HG02642 (cell line): ENCODE results near the gene SYNJ2.

ENCODE experiments used
- ATAC-seq: cut with Tn5 transposase; IDR thresholded peaks from one replicate; pipeline ENCODE4 v1.9.1; 2021; ENCODE audit warnings: mild to moderate bottlenecking; ENCODE audit not compliant: unreplicated experiment, poor library complexity

SYNJ2 gene

DNA sequence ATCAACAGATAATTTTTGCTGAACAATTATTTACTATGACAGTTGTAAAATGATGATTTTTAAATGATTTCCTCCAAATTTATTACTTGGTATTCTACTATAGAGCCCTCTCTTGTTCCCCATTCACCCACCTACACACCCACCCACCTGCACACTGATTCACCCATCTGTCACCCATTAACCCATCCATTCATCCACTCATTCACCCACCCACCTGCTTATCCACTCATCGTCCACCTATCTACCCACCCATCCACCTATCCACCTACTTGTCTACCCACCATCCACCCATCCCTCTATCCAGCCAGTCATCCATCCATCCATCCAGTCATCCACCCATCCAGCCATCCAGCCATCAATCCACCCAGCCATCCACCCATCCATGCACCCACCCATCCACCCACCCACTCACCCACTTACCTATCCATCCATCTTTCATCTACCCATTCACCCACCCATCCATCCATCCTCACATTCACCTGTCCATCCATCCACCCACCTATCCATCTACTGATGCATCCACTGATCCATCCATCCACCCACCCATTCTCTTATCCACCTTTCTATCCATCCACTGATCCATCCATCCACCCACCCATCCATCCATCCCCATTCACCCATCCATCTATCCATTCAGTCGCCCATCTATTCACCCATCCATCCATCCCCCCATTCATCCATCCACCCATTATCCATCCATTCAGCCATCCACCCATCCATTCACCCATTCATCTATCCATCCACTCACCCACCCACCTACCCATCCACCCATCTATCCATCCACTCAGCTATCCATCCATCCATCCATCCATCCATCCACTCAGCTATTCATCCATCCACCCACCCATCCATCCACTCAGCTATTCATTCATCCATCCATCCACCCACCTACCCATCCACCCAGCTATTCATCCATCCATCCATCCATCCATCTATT lies 72.0 kb downstream of the SYNJ2 start:
- ATAC-seq: no peak

GRCh38 chr6:158056355-158056754 lies 74.7 kb downstream of the SYNJ2 start:
- ATAC-seq: no peak

GRCh38 chr6:158056804-158057203 lies 75.1 kb downstream of the SYNJ2 start:
- no peak for ATAC-seq

DNA sequence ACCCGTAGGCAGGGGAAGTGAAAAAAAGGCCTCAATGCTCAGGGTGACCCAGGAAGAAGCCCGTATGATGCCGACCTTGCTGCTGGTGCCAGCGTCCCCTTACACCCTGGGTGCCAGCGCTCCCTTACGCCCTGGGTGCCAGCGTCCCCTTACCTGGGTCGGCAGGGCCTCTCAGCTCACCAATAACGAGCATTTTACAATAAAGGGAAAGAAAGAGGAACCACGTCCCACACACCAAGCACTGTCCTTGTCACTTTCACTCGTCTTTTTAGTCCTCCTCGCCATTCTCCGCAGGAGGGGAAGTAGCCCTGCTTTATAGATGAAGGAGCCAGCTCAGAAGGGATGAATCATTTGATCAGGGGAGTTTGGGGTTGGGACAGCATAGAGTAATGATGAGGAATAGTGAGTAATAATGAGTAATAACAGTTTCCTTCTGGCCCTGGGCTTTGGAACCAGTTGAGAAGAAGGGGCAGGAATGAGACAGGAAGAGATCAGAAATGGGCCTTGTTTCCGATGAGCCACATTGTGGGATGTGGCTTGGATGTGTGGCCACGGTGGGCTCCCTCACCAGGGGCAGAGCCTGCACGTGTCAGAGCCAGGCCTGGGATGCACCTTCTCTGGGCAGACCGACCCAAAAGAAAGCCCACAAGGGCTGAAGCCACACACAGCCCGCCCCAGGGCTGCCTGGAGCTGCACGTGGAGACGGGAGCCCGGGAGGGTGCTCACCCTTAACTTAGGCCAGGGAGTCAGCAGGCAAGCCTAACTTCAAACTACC lies 75.7 kb downstream of the SYNJ2 start:
- ATAC-seq: no peak

DNA sequence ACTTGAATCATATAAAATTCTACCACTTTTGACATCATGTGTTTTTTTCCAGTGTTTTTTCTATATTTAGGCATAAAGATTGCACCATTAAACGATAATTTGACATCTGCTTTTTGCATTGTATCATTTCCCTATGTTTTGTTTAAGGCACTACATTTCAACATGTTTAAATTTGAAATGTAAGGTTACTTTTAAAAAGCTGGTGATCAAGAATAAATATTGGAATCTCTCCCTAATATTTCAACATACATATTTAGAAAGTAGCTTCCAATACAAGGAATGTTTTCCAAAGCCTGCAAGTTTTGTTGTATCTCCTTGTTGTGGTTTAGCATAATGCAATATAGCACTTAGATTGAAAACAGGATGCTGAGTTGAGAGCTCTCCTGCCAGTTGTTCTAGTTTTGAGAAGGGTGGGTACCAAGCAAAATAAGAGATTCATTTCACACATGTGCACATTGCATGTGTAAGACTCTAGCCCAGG lies 76.5 kb downstream of the SYNJ2 start:
- no peak for ATAC-seq

DNA sequence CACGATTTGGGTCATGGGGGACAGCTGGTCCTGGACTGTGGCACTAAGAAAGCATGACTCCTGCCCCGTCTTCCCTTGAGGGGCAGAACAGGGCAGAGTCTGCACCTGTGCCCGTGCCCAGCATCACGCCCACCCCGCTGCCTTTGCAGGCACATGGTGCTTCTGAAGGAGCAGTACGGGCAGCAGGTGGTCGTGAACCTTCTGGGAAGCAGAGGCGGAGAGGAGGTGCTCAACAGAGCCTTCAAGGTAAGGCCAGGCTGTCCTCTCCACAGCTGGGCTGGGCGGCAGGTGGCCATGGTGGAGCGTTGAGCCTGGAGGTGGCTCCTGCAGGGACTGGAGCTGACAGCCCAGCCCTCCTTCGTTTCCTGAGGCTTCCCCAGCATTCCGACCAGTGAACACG lies 77.4 kb downstream of the SYNJ2 start:
- ATAC-seq: no peak

GRCh38 chr6:158060455-158061360 lies 79.0 kb downstream of the SYNJ2 start:
- no peak for ATAC-seq

DNA sequence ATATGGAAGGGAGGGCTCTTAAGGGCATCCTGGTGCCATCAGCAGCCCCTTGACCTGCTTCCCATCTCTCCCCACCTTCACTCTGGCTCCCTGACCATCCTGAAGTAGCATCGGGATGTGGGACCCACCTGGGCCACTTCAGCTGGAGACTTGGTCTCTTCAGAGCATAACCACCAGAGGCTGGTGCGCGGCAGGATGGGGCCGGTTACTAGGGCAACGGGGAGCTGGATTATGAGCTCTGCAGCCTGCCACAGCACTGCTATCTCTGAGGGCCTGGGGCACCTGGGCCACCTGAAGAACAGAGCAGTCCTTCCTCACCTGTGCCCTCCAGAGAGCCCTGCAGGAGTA lies 79.7 kb downstream of the SYNJ2 start:
- no peak for ATAC-seq

DNA sequence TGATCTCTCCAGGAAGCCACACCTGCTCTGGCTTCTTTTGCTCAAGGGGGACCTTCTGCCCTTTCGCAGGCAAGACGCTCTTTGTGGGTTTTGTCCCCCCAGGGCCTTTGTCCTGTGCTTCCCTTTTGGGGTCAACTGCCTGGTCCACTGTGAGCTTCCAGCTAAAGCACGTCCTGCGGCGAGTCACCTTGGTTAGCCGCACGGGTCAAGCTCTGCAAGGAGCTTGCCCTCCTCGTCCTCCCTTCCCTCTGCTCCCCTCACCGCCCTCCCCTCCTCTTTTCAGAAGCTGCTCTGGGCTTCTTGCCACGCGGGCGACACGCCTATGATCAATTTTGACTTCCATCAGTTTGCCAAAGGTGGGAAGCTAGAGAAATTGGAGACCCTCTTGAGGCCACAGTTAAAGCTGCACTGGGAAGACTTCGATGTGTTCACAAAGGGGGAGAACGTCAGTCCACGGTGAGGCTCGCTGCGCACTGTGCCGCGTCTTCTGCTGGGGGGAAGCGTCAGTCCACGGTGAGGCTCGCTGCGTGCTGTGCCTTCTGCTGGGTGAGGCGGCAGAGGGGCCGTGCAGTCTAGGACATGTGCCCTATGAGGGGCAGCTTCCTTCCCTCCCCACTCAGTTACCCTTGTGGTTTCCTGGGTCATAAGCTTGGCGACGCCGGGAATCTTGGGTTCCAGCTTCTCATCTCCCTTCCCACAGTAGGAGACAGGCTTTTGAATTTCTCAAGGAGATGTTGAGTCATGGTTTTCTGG lies 80.2 kb downstream of the SYNJ2 start:
- ATAC-seq: no peak

GRCh38 chr6:158063736-158064135 lies 82.1 kb downstream of the SYNJ2 start:
- no peak for ATAC-seq

DNA sequence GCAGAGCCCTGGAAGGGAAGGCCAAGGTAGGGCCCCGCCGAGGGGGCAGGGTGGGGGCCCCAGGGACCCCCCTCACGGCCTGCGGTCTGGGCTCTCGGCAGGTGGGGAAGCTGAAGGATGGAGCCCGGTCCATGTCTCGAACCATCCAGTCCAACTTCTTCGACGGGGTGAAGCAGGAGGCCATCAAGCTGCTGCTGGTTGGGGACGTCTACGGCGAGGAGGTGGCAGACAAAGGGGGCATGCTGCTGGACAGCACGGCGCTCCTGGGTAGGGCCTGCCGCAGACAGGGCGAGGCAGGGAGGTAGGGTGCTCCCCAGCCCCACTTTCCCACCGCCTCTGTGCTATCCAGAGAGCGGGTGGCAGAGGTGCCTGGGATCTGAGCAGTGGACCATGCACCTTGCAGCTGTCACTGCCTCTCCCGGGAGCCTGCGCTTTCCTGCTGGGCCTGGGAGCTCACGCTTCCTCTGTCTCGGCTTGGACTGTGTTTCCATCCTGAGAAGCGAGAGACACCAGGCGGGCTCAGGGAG lies 83.1 kb downstream of the SYNJ2 start:
- no peak for ATAC-seq

GRCh38 chr6:158066136-158066781 lies 84.6 kb downstream of the SYNJ2 start:
- ATAC-seq: no peak

DNA sequence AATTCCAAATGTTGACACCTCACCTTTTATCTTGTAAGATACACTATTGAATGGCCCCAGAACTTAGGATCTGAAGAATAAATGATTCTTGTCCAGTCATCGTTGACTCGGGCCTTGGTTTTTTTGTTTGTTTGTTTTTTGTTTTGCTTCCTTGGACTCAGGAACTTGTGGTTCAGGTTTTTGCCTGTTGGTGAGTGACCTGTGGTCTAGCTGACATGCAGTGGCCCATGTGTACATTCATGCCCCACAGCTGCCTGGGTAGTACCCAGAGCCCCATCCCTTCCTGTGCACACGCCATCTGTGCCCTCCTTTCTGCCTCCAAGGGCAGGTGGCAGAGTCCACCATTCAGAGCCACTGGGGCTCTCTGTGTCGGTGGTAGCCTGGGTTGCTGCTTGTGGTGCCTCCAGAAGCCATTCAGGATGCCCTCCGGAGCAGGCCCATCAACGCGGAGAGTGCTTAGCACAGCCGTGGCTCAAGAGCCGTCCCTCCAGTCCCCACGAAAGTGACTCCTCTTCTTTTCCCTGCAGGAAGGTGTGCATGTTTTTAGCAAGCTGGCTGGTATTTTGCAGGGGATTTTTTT lies 85.9 kb downstream of the SYNJ2 start:
- ATAC-seq: no peak

- ATAC-seq: no peak
These were observed 86.7 kb downstream of the SYNJ2 start for GRCh38 chr6:158068156-158068892.

DNA sequence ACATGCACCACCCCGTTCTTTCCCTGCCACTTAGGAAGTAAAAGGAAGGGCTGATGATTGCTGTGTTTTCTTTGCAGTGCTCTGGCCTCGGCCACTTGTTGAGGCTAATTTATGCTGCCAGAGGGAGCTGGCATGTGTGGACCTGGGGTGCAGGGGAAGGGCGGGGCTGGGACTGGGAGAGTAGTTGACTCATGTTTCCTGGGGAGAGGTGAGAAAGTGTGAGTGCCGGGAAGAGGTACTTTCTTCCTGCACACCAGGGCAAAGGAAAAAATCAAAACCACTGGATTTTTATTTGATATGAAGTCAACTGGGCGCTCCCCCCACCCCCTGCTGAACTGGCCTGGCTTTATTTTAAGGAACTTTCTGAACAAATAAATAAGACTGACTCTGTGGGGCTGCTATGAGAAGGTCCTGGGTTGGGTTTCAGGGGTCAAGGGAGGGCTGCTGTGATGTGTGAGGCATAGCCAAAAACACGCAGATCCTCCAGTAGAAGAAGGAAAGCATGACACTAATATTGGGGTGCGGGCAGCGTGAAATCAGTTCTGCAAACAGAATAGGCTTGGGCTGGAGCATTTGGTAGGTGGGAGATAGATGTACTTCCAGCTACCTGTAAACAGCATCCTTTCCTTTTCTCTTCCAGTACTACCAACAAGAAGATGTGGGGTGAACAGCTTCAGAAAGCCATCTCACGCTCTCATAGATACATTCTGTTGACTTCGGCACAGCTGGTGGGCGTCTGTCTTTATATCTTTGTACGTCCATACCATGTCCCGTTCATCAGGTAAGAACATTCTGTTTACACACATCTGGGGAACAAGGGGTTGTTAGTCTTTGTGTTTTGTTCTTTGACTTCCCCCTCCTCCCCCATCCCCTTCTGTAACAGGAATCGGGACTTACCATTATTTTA lies 87.5 kb downstream of the SYNJ2 start:
- no peak for ATAC-seq

GRCh38 chr6:158069800-158070195 lies 88.1 kb downstream of the SYNJ2 start:
- no peak for ATAC-seq

GRCh38 chr6:158070513-158070912 lies 88.8 kb downstream of the SYNJ2 start:
- ATAC-seq: no peak
